HEK293 (cell line): ENCODE measurements around the gene CACNA1F.

Source experiments
- CTCF ChIA-PET: fragments of 350-600 bp; formaldehyde crosslinking; extraction: SDS; loops from one replicate; lab custom pipeline; 2021; ENCODE audit warnings: antibody characterized with exemption; lab: Yijun Ruan, JAX
- POLR2A ChIA-PET: fragments of 300-600 bp; formaldehyde crosslinking; extraction: SDS; loops from one replicate; lab custom pipeline; 2020; ENCODE audit warnings: antibody characterized with exemption, inconsistent platforms; lab: Yijun Ruan, JAX
- H3K27ac ChIP-seq: fragments of 200-500 bp; sonication (Bioruptor generic); 2 replicates; pipeline ENCODE4 v1.5.1; 2014; ENCODE audit warnings: low read depth, low read length, control low read depth, inconsistent platforms; ENCODE audit errors: extremely low read depth
- H3K36me3 ChIP-seq, 2 experiments: fragments of 200-500 bp in 1 of 2; sonication (Bioruptor generic) in 1 of 2; 1 replicate in 1 of 2; 2 replicates in 1 of 2; pipeline ENCODE4 v1.5.1; 2014 to 2017; ENCODE audit warnings: inconsistent platforms in 2 of 2, low read length in 2 of 2; ENCODE audit not compliant: control insufficient read depth in 2 of 2, insufficient read depth in 1 of 2
- H3K4me1 ChIP-seq: fragments of 200-500 bp; sonication (Bioruptor generic); 2 replicates; pipeline ENCODE4 v1.5.1; 2014; ENCODE audit warnings: mild to moderate bottlenecking, low read length, inconsistent platforms; ENCODE audit not compliant: control insufficient read depth, insufficient read depth
- H3K4me3 ChIP-seq: 2 replicates; pipeline ENCODE4 v1.5.1; 2011; ENCODE audit warnings: low read depth, mild to moderate bottlenecking, control low read depth, low read length, moderate library complexity
- H3K9me3 ChIP-seq: fragments of 200-500 bp; sonication (Bioruptor generic); 2 replicates; pipeline ENCODE4 v1.5.1; 2014; ENCODE audit warnings: low read depth, low read length, inconsistent platforms; ENCODE audit not compliant: control insufficient read depth, insufficient read depth
- BCL11B ChIP-seq: fragments of 450-650 bp; formaldehyde crosslinking; IDR thresholded peaks from 2 replicates; pipeline ENCODE4 v1.5.1; 2016; ENCODE audit warnings: low read depth, missing biosample characterization, missing genetic modification characterization
- GLI4 ChIP-seq: fragments of 450-650 bp; formaldehyde crosslinking; IDR thresholded peaks from 2 replicates; pipeline ENCODE4 v1.5.1; 2016; ENCODE audit warnings: missing biosample characterization, missing genetic modification characterization
- GLIS2 ChIP-seq: fragments of 450-650 bp; formaldehyde crosslinking; IDR thresholded peaks from 2 replicates; pipeline ENCODE4 v1.5.1; 2016; ENCODE audit warnings: missing biosample characterization, missing genetic modification characterization
- OSR2 ChIP-seq: fragments of 450-650 bp; formaldehyde crosslinking; IDR thresholded peaks from 2 replicates; pipeline ENCODE4 v1.5.1; 2016; ENCODE audit warnings: missing biosample characterization, missing genetic modification characterization
- ZBTB10 ChIP-seq: fragments of 450-650 bp; formaldehyde crosslinking; IDR thresholded peaks from 2 replicates; pipeline ENCODE4 v1.5.1; 2016; ENCODE audit warnings: missing biosample characterization, missing genetic modification characterization
- ZBTB17 ChIP-seq: fragments of 450-650 bp; formaldehyde crosslinking; IDR thresholded peaks from 2 replicates; pipeline ENCODE4 v1.5.1; 2016; ENCODE audit warnings: missing biosample characterization, missing genetic modification characterization
- ZBTB7A ChIP-seq: fragments of 450-650 bp; formaldehyde crosslinking; IDR thresholded peaks from 2 replicates; pipeline ENCODE4 v1.5.1; 2016; ENCODE audit warnings: low read depth, missing biosample characterization, missing genetic modification characterization
- ZFHX2 ChIP-seq: fragments of 450-650 bp; formaldehyde crosslinking; conservative IDR thresholded peaks from 2 replicates; pipeline ENCODE4 v1.5.1; 2016; ENCODE audit warnings: missing biosample characterization, missing genetic modification characterization
- ZNF175 ChIP-seq: fragments of 450-650 bp; formaldehyde crosslinking; IDR thresholded peaks from 2 replicates; pipeline ENCODE4 v1.5.1; 2016; ENCODE audit warnings: missing biosample characterization, missing genetic modification characterization
- ZNF335 ChIP-seq: fragments of 450-650 bp; formaldehyde crosslinking; conservative IDR thresholded peaks from 2 replicates; pipeline ENCODE4 v1.5.1; 2016; ENCODE audit warnings: missing biosample characterization, missing genetic modification characterization
- ZNF394 ChIP-seq: fragments of 450-650 bp; formaldehyde crosslinking; IDR thresholded peaks from 2 replicates; pipeline ENCODE4 v1.5.1; 2016; ENCODE audit warnings: missing biosample characterization, missing genetic modification characterization, mild to moderate bottlenecking, moderate library complexity, borderline replicate concordance
- ZNF433 ChIP-seq: fragments of 450-650 bp; formaldehyde crosslinking; IDR thresholded peaks from 2 replicates; pipeline ENCODE4 v1.5.1; 2016; ENCODE audit warnings: missing biosample characterization, missing genetic modification characterization, low read depth
- ZNF501 ChIP-seq: fragments of 450-650 bp; formaldehyde crosslinking; IDR thresholded peaks from 2 replicates; pipeline ENCODE4 v1.5.1; 2016; ENCODE audit warnings: missing biosample characterization, missing genetic modification characterization
- ZNF518A ChIP-seq: fragments of 450-650 bp; formaldehyde crosslinking; conservative IDR thresholded peaks from 2 replicates; pipeline ENCODE4 v1.5.1; 2016; ENCODE audit warnings: low read depth, missing biosample characterization, missing genetic modification characterization
- ZNF529 ChIP-seq: fragments of 450-650 bp; formaldehyde crosslinking; IDR thresholded peaks from 2 replicates; pipeline ENCODE4 v1.5.1; 2017; ENCODE audit warnings: missing genetic modification characterization, missing biosample characterization; ENCODE audit not compliant: insufficient replicate concordance
- ZNF677 ChIP-seq: fragments of 450-650 bp; IDR thresholded peaks from 2 replicates; pipeline ENCODE4 v1.5.0; 2018; ENCODE audit warnings: missing biosample characterization, mild to moderate bottlenecking, missing genetic modification characterization, moderate library complexity
- ZSCAN16 ChIP-seq: fragments of 450-650 bp; formaldehyde crosslinking; IDR thresholded peaks from 2 replicates; pipeline ENCODE4 v1.5.1; 2016; ENCODE audit warnings: missing biosample characterization, missing genetic modification characterization
- TF ChIP-seq, protein P1 (sequence below): fragments of 450-650 bp; formaldehyde crosslinking; IDR thresholded peaks from 2 replicates; pipeline ENCODE4 v1.5.1; 2017; ENCODE audit warnings: missing biosample characterization, missing genetic modification characterization
- TF ChIP-seq, protein P2 (sequence below): fragments of 450-650 bp; formaldehyde crosslinking; IDR thresholded peaks from 2 replicates; pipeline ENCODE4 v1.5.1; 2016; ENCODE audit warnings: missing biosample characterization, missing genetic modification characterization
- TF ChIP-seq, protein P3 (sequence below): fragments of 450-650 bp; formaldehyde crosslinking; IDR thresholded peaks from 2 replicates; pipeline ENCODE4 v1.5.1; 2016; ENCODE audit warnings: missing biosample characterization, missing genetic modification characterization
- TF ChIP-seq, protein P4 (sequence below): fragments of 450-650 bp; formaldehyde crosslinking; IDR thresholded peaks from 2 replicates; pipeline ENCODE4 v1.5.1; 2016; ENCODE audit warnings: missing biosample characterization, missing genetic modification characterization

Gene CACNA1F

GRCh38 chrX:49171752-49172279 lies 61.3 kb downstream of the CACNA1F start, which contains the start of gene PLP2:
PLP2 (plus strand) TSS chrX:49171898; CDS start chrX:49172001, 103 bp downstream.
- Histone ChIP-seq H3K4me3 (peak within 1 kb of the TSS; percentile 52), H3K4me1 (peaks cover 4% of the 10 kb centered on the region), H3K27ac (peak within 1 kb of the TSS; percentile 94), H3K9me3 (no peaks in the 10 kb centered on the region), H3K36me3 (peaks cover 10 to 11% of the 10 kb centered on the region in 2 experiments; a peak in 2 of 3 replicates)
- POLR2A ChIA-PET, result interaction anchor here (0.7 to 2.5 kb wide), 7 partner anchors 12 to 574 kb away, joined by 3 to 18 read pairs (median 6); no protein-coding TSS in a partner anchor
- CTCF ChIA-PET, result interaction anchor here (0.7 kb wide), 1 partner anchor 8 kb away, joined by 5 read pairs; no protein-coding TSS in a partner anchor
- TF ChIP-seq GLI4, result peak; percentile 16; the same call in 1 of the 2 replicates
- TF ChIP-seq, protein P1, sequence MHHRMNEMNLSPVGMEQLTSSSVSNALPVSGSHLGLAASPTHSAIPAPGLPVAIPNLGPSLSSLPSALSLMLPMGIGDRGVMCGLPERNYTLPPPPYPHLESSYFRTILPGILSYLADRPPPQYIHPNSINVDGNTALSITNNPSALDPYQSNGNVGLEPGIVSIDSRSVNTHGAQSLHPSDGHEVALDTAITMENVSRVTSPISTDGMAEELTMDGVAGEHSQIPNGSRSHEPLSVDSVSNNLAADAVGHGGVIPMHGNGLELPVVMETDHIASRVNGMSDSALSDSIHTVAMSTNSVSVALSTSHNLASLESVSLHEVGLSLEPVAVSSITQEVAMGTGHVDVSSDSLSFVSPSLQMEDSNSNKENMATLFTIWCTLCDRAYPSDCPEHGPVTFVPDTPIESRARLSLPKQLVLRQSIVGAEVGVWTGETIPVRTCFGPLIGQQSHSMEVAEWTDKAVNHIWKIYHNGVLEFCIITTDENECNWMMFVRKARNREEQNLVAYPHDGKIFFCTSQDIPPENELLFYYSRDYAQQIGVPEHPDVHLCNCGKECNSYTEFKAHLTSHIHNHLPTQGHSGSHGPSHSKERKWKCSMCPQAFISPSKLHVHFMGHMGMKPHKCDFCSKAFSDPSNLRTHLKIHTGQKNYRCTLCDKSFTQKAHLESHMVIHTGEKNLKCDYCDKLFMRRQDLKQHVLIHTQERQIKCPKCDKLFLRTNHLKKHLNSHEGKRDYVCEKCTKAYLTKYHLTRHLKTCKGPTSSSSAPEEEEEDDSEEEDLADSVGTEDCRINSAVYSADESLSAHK, result peak; percentile 29; the same call in 1 of the 2 replicates
- TF ChIP-seq ZSCAN16 (tag by site-specific recombination), result peak; percentile 61
- TF ChIP-seq ZNF529 (tag by site-specific recombination), result no peak
- peak; percentile 66 for TF ChIP-seq ZFHX2 (tag by site-specific recombination)
- TF ChIP-seq ZBTB17 (tag by site-specific recombination), result peak; percentile 38; the same call in 1 of the 2 replicates
- TF ChIP-seq, protein P2, sequence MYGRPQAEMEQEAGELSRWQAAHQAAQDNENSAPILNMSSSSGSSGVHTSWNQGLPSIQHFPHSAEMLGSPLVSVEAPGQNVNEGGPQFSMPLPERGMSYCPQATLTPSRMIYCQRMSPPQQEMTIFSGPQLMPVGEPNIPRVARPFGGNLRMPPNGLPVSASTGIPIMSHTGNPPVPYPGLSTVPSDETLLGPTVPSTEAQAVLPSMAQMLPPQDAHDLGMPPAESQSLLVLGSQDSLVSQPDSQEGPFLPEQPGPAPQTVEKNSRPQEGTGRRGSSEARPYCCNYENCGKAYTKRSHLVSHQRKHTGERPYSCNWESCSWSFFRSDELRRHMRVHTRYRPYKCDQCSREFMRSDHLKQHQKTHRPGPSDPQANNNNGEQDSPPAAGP, result peak; percentile 67
- TF ChIP-seq OSR2, result 0 out of 2 replicates have a peak, but pooled peaks have one; percentile 16
- TF ChIP-seq ZNF433, result no peak
- no peak for TF ChIP-seq ZNF518A (tag by site-specific recombination)
- TF ChIP-seq, protein P3, sequence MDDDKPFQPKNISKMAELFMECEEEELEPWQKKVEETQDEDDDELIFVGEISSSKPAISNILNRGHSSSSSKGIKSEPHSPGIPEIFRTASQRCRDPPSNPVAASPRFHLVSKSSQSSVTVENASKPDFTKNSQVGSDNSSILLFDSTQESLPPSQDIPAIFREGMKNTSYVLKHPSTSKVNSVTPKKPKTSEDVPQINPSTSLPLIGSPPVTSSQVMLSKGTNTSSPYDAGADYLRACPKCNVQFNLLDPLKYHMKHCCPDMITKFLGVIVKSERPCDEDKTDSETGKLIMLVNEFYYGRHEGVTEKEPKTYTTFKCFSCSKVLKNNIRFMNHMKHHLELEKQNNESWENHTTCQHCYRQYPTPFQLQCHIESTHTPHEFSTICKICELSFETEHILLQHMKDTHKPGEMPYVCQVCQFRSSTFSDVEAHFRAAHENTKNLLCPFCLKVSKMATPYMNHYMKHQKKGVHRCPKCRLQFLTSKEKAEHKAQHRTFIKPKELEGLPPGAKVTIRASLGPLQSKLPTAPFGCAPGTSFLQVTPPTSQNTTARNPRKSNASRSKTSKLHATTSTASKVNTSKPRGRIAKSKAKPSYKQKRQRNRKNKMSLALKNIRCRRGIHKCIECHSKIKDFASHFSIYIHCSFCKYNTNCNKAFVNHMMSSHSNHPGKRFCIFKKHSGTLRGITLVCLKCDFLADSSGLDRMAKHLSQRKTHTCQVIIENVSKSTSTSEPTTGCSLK (tag by site-specific recombination), result no peak
- TF ChIP-seq, protein P4, sequence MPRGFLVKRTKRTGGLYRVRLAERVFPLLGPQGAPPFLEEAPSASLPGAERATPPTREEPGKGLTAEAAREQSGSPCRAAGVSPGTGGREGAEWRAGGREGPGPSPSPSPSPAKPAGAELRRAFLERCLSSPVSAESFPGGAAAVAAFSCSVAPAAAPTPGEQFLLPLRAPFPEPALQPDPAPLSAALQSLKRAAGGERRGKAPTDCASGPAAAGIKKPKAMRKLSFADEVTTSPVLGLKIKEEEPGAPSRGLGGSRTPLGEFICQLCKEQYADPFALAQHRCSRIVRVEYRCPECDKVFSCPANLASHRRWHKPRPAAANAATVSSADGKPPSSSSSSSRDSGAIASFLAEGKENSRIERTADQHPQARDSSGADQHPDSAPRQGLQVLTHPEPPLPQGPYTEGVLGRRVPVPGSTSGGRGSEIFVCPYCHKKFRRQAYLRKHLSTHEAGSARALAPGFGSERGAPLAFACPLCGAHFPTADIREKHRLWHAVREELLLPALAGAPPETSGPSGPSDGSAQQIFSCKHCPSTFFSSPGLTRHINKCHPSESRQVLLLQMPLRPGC, result peak; percentile 23; the same call in 1 of the 2 replicates
- peak; percentile 97 for TF ChIP-seq ZNF335 (tag by site-specific recombination)
- TF ChIP-seq BCL11B (tag by site-specific recombination), result peak; percentile 14; the same call in 1 of the 2 replicates
- no peak for TF ChIP-seq ZNF175 (tag by site-specific recombination)
- peak; percentile 16; the same call in 1 of the 2 replicates for TF ChIP-seq ZNF394 (tag by site-specific recombination)
- no peak for TF ChIP-seq ZNF677 (tag by site-specific recombination)
- peak; percentile 5; the same call in 1 of the 2 replicates for TF ChIP-seq GLIS2 (tag by site-specific recombination)
- TF ChIP-seq ZNF501 (tag by site-specific recombination), result peak; percentile 85
- no peak for TF ChIP-seq ZBTB7A
- 0 out of 2 replicates have a peak, but pooled peaks have one; percentile 57 for TF ChIP-seq ZBTB10 (tag by site-specific recombination)
